Loucy (cell line): ENCODE results near the gene SNX4.

Experiments used
- CTCF ChIP-seq: fragments of 200-600 bp; sonication (generic); conservative IDR thresholded peaks from 2 replicates; pipeline ENCODE4 v1.5.1; 2014; ENCODE audit warnings: mild to moderate bottlenecking, antibody characterized with exemption, low read length
- EZH2phosphoT487 ChIP-seq: fragments of 200-600 bp; IDR thresholded peaks from 2 replicates; pipeline ENCODE4 v1.6.1; 2018; ENCODE audit warnings: antibody characterized with exemption, mild to moderate bottlenecking, moderate library complexity, borderline replicate concordance

GRCh38 chr3:125436921-125437320 lies 83.1 kb downstream of the SNX4 start:
- no peak for TF ChIP-seq CTCF
- TF ChIP-seq EZH2phosphoT487, result no peak
